Right atrium auricular region (tissue), 2 donors: Measurements from ENCODE around the gene ANKRD9. TPM values are rescaled to one million over a fixed set of nuclear protein-coding genes. Genes with fewer than 3 reads are reported as not detected.

Experiments
- DNase-seq: peaks from one replicate; pipeline ENCODE4 v3.0.0-alpha.2; 2019; ENCODE audit warnings: low spot score
- H3K27ac ChIP-seq, 2 donors: fragments of 200-600 bp; sonication (generic); 1 replicate in 1 of 2; 2 replicates in 1 of 2; pipeline ENCODE4 v1.5.1; 2016 to 2019
- H3K27me3 ChIP-seq, 2 donors: fragments of 200-600 bp; sonication (generic); one replicate each; pipeline versions ENCODE4 v1.5.1 to v1.6.0; 2017 to 2019
- H3K36me3 ChIP-seq: fragments of 200-600 bp; sonication (generic); one replicate; pipeline ENCODE4 v1.5.1; 2016
- H3K4me1 ChIP-seq, 2 donors: fragments of 200-600 bp; sonication (generic); one replicate each; pipeline versions ENCODE4 v1.5.1 to v1.6.0; 2017 to 2019
- H3K4me3 ChIP-seq, 2 donors: fragments of 200-600 bp; sonication (generic); 1 replicate in 1 of 2; 2 replicates in 1 of 2; pipeline ENCODE4 v1.5.1; 2017 to 2019; ENCODE audit warnings: mild to moderate bottlenecking in 1 of 2, moderate library complexity in 1 of 2
- H3K9me3 ChIP-seq, 2 donors: fragments of 200-600 bp; sonication (generic); one replicate each; pipeline ENCODE4 v1.5.1; 2019
- CTCF ChIP-seq, 2 donors: fragments of 200-600 bp; sonication (generic); IDR thresholded peaks; one replicate each; pipeline ENCODE4 v1.5.1; 2019; ENCODE audit warnings: antibody characterized with exemption in 2 of 2
- total RNA-seq, 2 donors: library from RNA; depleted of rRNA; stranded (reverse); fragments of >200 nt; gene quantifications; one replicate each; pipeline ENCODE4 v1.1.0, GENCODE V29; 2016

The ANKRD9 gene
- total RNA-seq, 2 donors from 2014 or later, result 144 to 158 TPM

- Histone ChIP-seq H3K27me3 (no peaks in the 10 kb centered on the region), H3K9me3 (no peaks in the 10 kb centered on the region), H3K4me1 (peaks cover 0 to 18% of the 10 kb centered on the region in 2 donors), H3K36me3 (no peaks in the 10 kb centered on the region), H3K27ac (peak overlapping the region in 1 of 2 donors; percentile 41), H3K4me3 (no peak overlapping the region)
- DNase-seq, result no peak
- no peak for TF ChIP-seq CTCF (IDR thresholded peaks at IDR 0.05)
These were observed 30.5 kb downstream of the ANKRD9 start for GRCh38 chr14:102479107-102479506.

- Histone ChIP-seq H3K36me3 (no peaks in the 10 kb centered on the region), H3K9me3 (no peaks in the 10 kb centered on the region), H3K27ac (peak overlapping the region; percentile 49 to 59), H3K4me1 (peaks cover 0 to 16% of the 10 kb centered on the region in 2 donors), H3K4me3 (no peak overlapping the region), H3K27me3 (no peaks in the 10 kb centered on the region)
- no peak for TF ChIP-seq CTCF (IDR thresholded peaks at IDR 0.05)
- peak; percentile 69 for DNase-seq
These were observed 34.6 kb downstream of the ANKRD9 start for GRCh38 chr14:102474934-102475333.

- H3K4me1 ChIP-seq, result peaks cover 0 to 8% of the 10 kb centered on the region in 2 donors
- no peak overlapping the region for H3K27ac ChIP-seq
- TF ChIP-seq CTCF (IDR thresholded peaks at IDR 0.05), result no peak
- H3K27me3 ChIP-seq, result no peaks in the 10 kb centered on the region
- no peak overlapping the region for H3K4me3 ChIP-seq
- no peak for DNase-seq
- no peaks in the 10 kb centered on the region for H3K36me3 ChIP-seq
- H3K9me3 ChIP-seq, result no peaks in the 10 kb centered on the region
These were observed 36.0 kb downstream of the ANKRD9 start for GRCh38 chr14:102473559-102473958.

GRCh38 chr14:102472791-102473150, 36.8 kb downstream of the ANKRD9 start:
- no peaks in the 10 kb centered on the region for H3K36me3 ChIP-seq
- no peaks in the 10 kb centered on the region for H3K27me3 ChIP-seq
- H3K27ac ChIP-seq, result no peak overlapping the region
- no peak overlapping the region for H3K4me3 ChIP-seq
- no peak for TF ChIP-seq CTCF (IDR thresholded peaks at IDR 0.05)
- peaks cover 0 to 8% of the 10 kb centered on the region in 2 donors for H3K4me1 ChIP-seq
- DNase-seq, result no peak
- H3K9me3 ChIP-seq, result no peaks in the 10 kb centered on the region

- H3K27me3 ChIP-seq, result no peaks in the 10 kb centered on the region
- H3K9me3 ChIP-seq, result no peaks in the 10 kb centered on the region
- H3K27ac ChIP-seq, result no peak overlapping the region
- H3K4me3 ChIP-seq, result no peak overlapping the region
- H3K4me1 ChIP-seq, result peaks cover 0 to 8% of the 10 kb centered on the region in 2 donors
- no peak for TF ChIP-seq CTCF (IDR thresholded peaks at IDR 0.05)
- no peaks in the 10 kb centered on the region for H3K36me3 ChIP-seq
- no peak for DNase-seq
These were observed 37.4 kb downstream of the ANKRD9 start for GRCh38 chr14:102471921-102472790.
